Thyroid gland (tissue), 4 donors: ENCODE data around the gene ABCF1. TPM values are rescaled to one million over a fixed set of nuclear protein-coding genes. Genes with fewer than 3 reads are reported as not detected.

Experiments
- DNase-seq, 2 donors: peaks; one replicate each; pipeline ENCODE4 v3.0.0-alpha.2; 2019
- H3K27ac ChIP-seq, 3 donors: fragments of 200-600 bp; sonication (generic); 1 replicate in 2 of 3; 2 replicates in 1 of 3; pipeline ENCODE4 v1.5.1; 2016 to 2019; ENCODE audit warnings: mild to moderate bottlenecking in 1 of 3, moderate library complexity in 1 of 3
- H3K27me3 ChIP-seq: fragments of 200-600 bp; sonication (generic); one replicate; pipeline ENCODE4 v1.5.1; 2019
- H3K36me3 ChIP-seq, 2 donors: fragments of 200-600 bp; sonication (generic); one replicate each; pipeline ENCODE4 v1.5.1; 2016 to 2019
- H3K4me1 ChIP-seq, 2 donors: fragments of 200-600 bp; sonication (generic); one replicate each; pipeline ENCODE4 v1.5.1; 2017 to 2019
- H3K4me3 ChIP-seq, 3 donors: fragments of 200-600 bp; sonication (generic); replicated peaks in 1 of 3; 1 replicate in 2 of 3; 2 replicates in 1 of 3; pipeline ENCODE4 v1.5.1; 2016; ENCODE audit warnings: mild to moderate bottlenecking in 1 of 3
- H3K9me3 ChIP-seq: fragments of 200-600 bp; sonication (generic); one replicate; pipeline ENCODE4 v1.5.1; 2017
- CTCF ChIP-seq, 6 experiments: fragments of 200-600 bp in 3 of 6; fragments of 450-650 bp in 3 of 6; sonication (generic) in 3 of 6; IDR thresholded peaks; one replicate each; pipeline ENCODE4 v1.5.1; 2016 to 2019; ENCODE audit warnings: antibody characterized with exemption in 6 of 6, mild to moderate bottlenecking in 2 of 6, inconsistent platforms in 1 of 6, moderate library complexity in 1 of 6
- POLR2A ChIP-seq, 2 donors: fragments of 450-650 bp; IDR thresholded peaks; one replicate each; pipeline ENCODE4 v1.6.1; 2017; ENCODE audit warnings: antibody characterized with exemption in 2 of 2, mild to moderate bottlenecking in 2 of 2, moderate library complexity in 1 of 2
- WGBS, 2 donors: methylation state at CpG; one replicate each; pipeline ENCODE4 v1.1.5; 2017; 5-methylcytosine and 5-hydroxymethylcytosine counted together
- intact Hi-C: fragments of 100-400 bp; cut with DNase I; formaldehyde crosslinking; loops from one replicate; pipeline ENCODE4 v1.15.1; 2023
- total RNA-seq, 4 donors: library from RNA; depleted of rRNA; stranded (reverse); fragments of >200 nt; gene quantifications; one replicate each; pipeline ENCODE4 v1.2.3, GENCODE V29; 2016

Gene ABCF1
- total RNA-seq, 4 donors from 2014 or later = 41.4 to 47.1 (median 43.5) TPM

GRCh38 chr6:30600451-30600961, 29.3 kb downstream of the ABCF1 start:
- intact Hi-C loops = no loop called here

GRCh38 chr6:30601436-30601814, 30.2 kb downstream of the ABCF1 start:
- Histone ChIP-seq H3K4me3 (no peak overlapping the region), H3K4me1 (peaks cover 4 to 9% of the 10 kb centered on the region in 2 donors), H3K36me3 (peaks cover 54 to 61% of the 10 kb centered on the region in 2 donors), H3K27ac (no peak overlapping the region), H3K9me3 (no peaks in the 10 kb centered on the region), H3K27me3 (no peaks in the 10 kb centered on the region)
- DNase-seq = no peak
- intact Hi-C loops = no loop called here
- 88 to 91% methylated on average over 6 of the region's 6 CpGs for WGBS, 2 donors
- TF ChIP-seq POLR2A (IDR thresholded peaks at IDR 0.05) (no peak), CTCF (IDR thresholded peaks at IDR 0.05) (no peak)

More at GRCh38 chr6:30600451-30600961, 29.3 kb downstream of the ABCF1 start:
- Histone ChIP-seq H3K4me1 (peaks cover 4 to 9% of the 10 kb centered on the region in 2 donors), H3K9me3 (no peaks in the 10 kb centered on the region), H3K27me3 (no peaks in the 10 kb centered on the region), H3K36me3 (peaks cover 45 to 52% of the 10 kb centered on the region in 2 donors), H3K4me3 (no peak overlapping the region), H3K27ac (no peak overlapping the region)
- 61 to 73% methylated on average over 7 to 10 of the region's 10 CpGs for WGBS, 2 donors
- TF ChIP-seq POLR2A (IDR thresholded peaks at IDR 0.05) (peak in 1 of 2 donors; percentile 31), CTCF (IDR thresholded peaks at IDR 0.05) (no peak)
- peak; percentile 84 to 88 for DNase-seq

GRCh38 chr6:30601815-30602641, 30.8 kb downstream of the ABCF1 start:
- DNase-seq = no peak
- Histone ChIP-seq H3K27me3 (no peaks in the 10 kb centered on the region), H3K4me3 (no peak overlapping the region), H3K9me3 (no peaks in the 10 kb centered on the region), H3K36me3 (peaks cover 60 to 67% of the 10 kb centered on the region in 2 donors), H3K4me1 (peaks cover 4 to 9% of the 10 kb centered on the region in 2 donors), H3K27ac (no peak overlapping the region)
- TF ChIP-seq CTCF (IDR thresholded peaks at IDR 0.05) = no peak
- peak in 1 of 2 donors; percentile 20 for TF ChIP-seq POLR2A (IDR thresholded peaks at IDR 0.05)
- intact Hi-C loops = no loop called here
- WGBS, 2 donors = 96 to 98% methylated on average over 15 to 30 of the region's 39 CpGs

DNA sequence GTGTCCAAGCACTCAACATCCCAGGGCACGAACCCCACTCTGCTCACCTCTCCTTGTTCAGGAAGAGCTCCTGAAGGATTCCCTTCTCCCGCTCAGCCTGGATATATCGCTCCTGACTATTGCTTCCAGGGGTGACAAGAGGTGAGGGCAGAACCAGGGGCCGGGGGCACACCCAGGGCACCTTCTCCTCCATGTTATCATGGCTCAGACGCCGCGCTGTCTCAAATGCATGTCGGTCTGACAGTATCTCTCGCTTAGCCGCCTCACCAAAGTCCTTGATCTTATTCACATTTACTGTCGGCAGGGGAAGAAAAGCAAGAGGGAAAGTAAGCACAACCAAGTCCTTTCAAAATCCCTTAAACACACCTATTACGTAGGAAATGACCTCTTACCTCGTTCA, 32.7 kb downstream of the ABCF1 start:
- no peak for DNase-seq
- Histone ChIP-seq H3K9me3 (no peaks in the 10 kb centered on the region), H3K27ac (no peak overlapping the region), H3K36me3 (peaks cover 69 to 82% of the 10 kb centered on the region in 2 donors), H3K4me3 (no peak overlapping the region), H3K27me3 (no peaks in the 10 kb centered on the region), H3K4me1 (peaks cover 4 to 9% of the 10 kb centered on the region in 2 donors)
- WGBS, 2 donors = 94 to 95% methylated on average over 13 of the region's 13 CpGs
- intact Hi-C loops = no loop called here
- no peak for TF ChIP-seq POLR2A (IDR thresholded peaks at IDR 0.05)
- TF ChIP-seq CTCF (IDR thresholded peaks at IDR 0.05) = no peak

- Histone ChIP-seq H3K27me3 (no peaks in the 10 kb centered on the region), H3K4me1 (peaks cover 42 to 46% of the 10 kb centered on the region in 2 donors), H3K27ac (peak overlapping the region in 2 of 3 donors; percentile 97 to 98), H3K9me3 (no peaks in the 10 kb centered on the region), H3K36me3 (peaks cover 32 to 41% of the 10 kb centered on the region in 2 donors), H3K4me3 (no peak overlapping the region)
- 79 to 86% methylated on average over 4 of the region's 4 CpGs for WGBS, 2 donors
- intact Hi-C loops = no loop called here
- TF ChIP-seq CTCF (IDR thresholded peaks at IDR 0.05) = no peak
- no peak for TF ChIP-seq POLR2A (IDR thresholded peaks at IDR 0.05)
- DNase-seq = no peak
Observed at GRCh38 chr6:30610065-30610464, 38.8 kb downstream of the ABCF1 start.
